DMS79 (cell line): ENCODE measurements around the gene L3MBTL4.
"Not testable (repeated sequence)": the region's sequence is repeated elsewhere in the genome, so short reads cannot be mapped to it uniquely, and the experiment has no call there.

Experiments used
- DNase-seq: peaks from one replicate; lab custom pipeline; 2025; lab: John Stamatoyannopoulos, UW

Gene L3MBTL4

GRCh38 chr18:6406075-6406909 is 8.4 kb downstream of the L3MBTL4 start:
- DNase-seq, result no peak

GRCh38 chr18:6405237-6406074 is 9.3 kb downstream of the L3MBTL4 start:
- no peak for DNase-seq

- DNase-seq, result no peak
Observed at GRCh38 chr18:6404834-6405233, 9.9 kb downstream of the L3MBTL4 start.

GRCh38 chr18:6401687-6402086 is 13.0 kb downstream of the L3MBTL4 start:
- no peak for DNase-seq

- DNase-seq, result no peak
Observed at GRCh38 chr18:6399776-6400175, 14.9 kb downstream of the L3MBTL4 start.

- peak; percentile 89 for DNase-seq
Observed at GRCh38 chr18:6397931-6398566, 16.7 kb downstream of the L3MBTL4 start.

GRCh38 chr18:6396847-6397246 is 17.9 kb downstream of the L3MBTL4 start:
- no peak for DNase-seq

GRCh38 chr18:6396276-6396675 is 18.4 kb downstream of the L3MBTL4 start:
- peak; percentile 17 for DNase-seq

- no peak for DNase-seq
Observed at GRCh38 chr18:6389005-6389404, 25.7 kb downstream of the L3MBTL4 start.

GRCh38 chr18:6382963-6383362 is 31.7 kb downstream of the L3MBTL4 start:
- DNase-seq, result peak; percentile 79

GRCh38 chr18:6377473-6377872 is 37.2 kb downstream of the L3MBTL4 start:
- not testable (repeated sequence) for DNase-seq

- no peak for DNase-seq
Observed at GRCh38 chr18:6376433-6377229, 38.1 kb downstream of the L3MBTL4 start.

GRCh38 chr18:6374935-6375529 is 39.7 kb downstream of the L3MBTL4 start:
- DNase-seq, result no peak

- no peak for DNase-seq
Observed at GRCh38 chr18:6374340-6374739, 40.4 kb downstream of the L3MBTL4 start.

- DNase-seq, result no peak
Observed at GRCh38 chr18:6373187-6373586, 41.5 kb downstream of the L3MBTL4 start.

- peak; percentile 96 for DNase-seq
Observed at GRCh38 chr18:6370886-6371635, 43.6 kb downstream of the L3MBTL4 start.

GRCh38 chr18:6370410-6370809 is 44.3 kb downstream of the L3MBTL4 start:
- DNase-seq, result peak; percentile 86

- no peak for DNase-seq
Observed at GRCh38 chr18:6368017-6368416, 46.7 kb downstream of the L3MBTL4 start.

GRCh38 chr18:6367208-6367607 is 47.5 kb downstream of the L3MBTL4 start:
- no peak for DNase-seq

GRCh38 chr18:6366776-6367175 is 47.9 kb downstream of the L3MBTL4 start:
- no peak for DNase-seq

GRCh38 chr18:6365385-6365784 is 49.3 kb downstream of the L3MBTL4 start:
- no peak for DNase-seq
